AG10803 (cell line): ENCODE results near the gene NWD2.

Source experiments
- DNase-seq: peaks from one replicate; pipeline ENCODE4 v3.0.0; 2010; ENCODE audit warnings: low read depth
- H3K4me3 ChIP-seq: 2 replicates; pipeline ENCODE4 v1.5.1; 2011; ENCODE audit warnings: mild to moderate bottlenecking, low read length, control low read depth
- CTCF ChIP-seq: conservative IDR thresholded peaks from 2 replicates; pipeline ENCODE4 v1.5.1; 2011; ENCODE audit warnings: mild to moderate bottlenecking, low read length, control low read depth, inconsistent platforms

NWD2 gene

GRCh38 chr4:37465296-37465695, 220.8 kb downstream of the NWD2 start:
- TF ChIP-seq CTCF, result no peak
- DNase-seq, result no peak
- no peak overlapping the region for H3K4me3 ChIP-seq

- DNase-seq, result no peak
- no peak overlapping the region for H3K4me3 ChIP-seq
- TF ChIP-seq CTCF, result no peak
Measured at GRCh38 chr4:37465845-37466244, 221.3 kb downstream of the NWD2 start.

GRCh38 chr4:37467223-37467622, 222.7 kb downstream of the NWD2 start:
- DNase-seq, result no peak
- TF ChIP-seq CTCF, result no peak
- no peak overlapping the region for H3K4me3 ChIP-seq

GRCh38 chr4:37467824-37468223, 223.3 kb downstream of the NWD2 start:
- TF ChIP-seq CTCF, result no peak
- no peak for DNase-seq
- H3K4me3 ChIP-seq, result no peak overlapping the region

GRCh38 chr4:37469286-37469685, 224.7 kb downstream of the NWD2 start:
- DNase-seq, result no peak
- H3K4me3 ChIP-seq, result no peak overlapping the region
- no peak for TF ChIP-seq CTCF

- no peak overlapping the region for H3K4me3 ChIP-seq
- TF ChIP-seq CTCF, result no peak
Measured at GRCh38 chr4:37470245-37470644, 225.7 kb downstream of the NWD2 start.

GRCh38 chr4:37471093-37471492, 226.6 kb downstream of the NWD2 start:
- no peak for DNase-seq
- TF ChIP-seq CTCF, result no peak
- no peak overlapping the region for H3K4me3 ChIP-seq

More at GRCh38 chr4:37470245-37470644, 225.7 kb downstream of the NWD2 start:
- DNase-seq, result no peak
